HG02973 (cell line): ENCODE data around the gene HYAL3.

Source experiments
- ATAC-seq: cut with Tn5 transposase; IDR thresholded peaks from one replicate; pipeline ENCODE4 v1.9.1; 2021; ENCODE audit warnings: moderate library complexity; ENCODE audit not compliant: unreplicated experiment

HYAL3 gene

GRCh38 chr3:50331364-50331907, 32.2 kb upstream of the HYAL3 start:
- ATAC-seq, result no peak

- no peak for ATAC-seq
Measured at GRCh38 chr3:50330330-50330729, 31.1 kb upstream of the HYAL3 start.

- ATAC-seq, result peak; percentile 75
Measured at GRCh38 chr3:50327943-50328691, 28.9 kb upstream of the HYAL3 start, which contains the start of gene TUSC2. Gene TUSC2, minus strand, starts transcription at chr3:50328223. Its CDS starts 124 bp downstream, at chr3:50328099.

GRCh38 chr3:50327129-50327528, 27.9 kb upstream of the HYAL3 start:
- ATAC-seq, result no peak

- no peak for ATAC-seq
Measured at GRCh38 chr3:50326182-50326541, 27.0 kb upstream of the HYAL3 start.

- no peak for ATAC-seq
Measured at GRCh38 chr3:50325497-50326181, 26.4 kb upstream of the HYAL3 start.

- no peak for ATAC-seq
Measured at GRCh38 chr3:50325113-50325480, 25.9 kb upstream of the HYAL3 start.

- ATAC-seq, result no peak
Measured at GRCh38 chr3:50324351-50325112, 25.3 kb upstream of the HYAL3 start.

GRCh38 chr3:50323614-50324199, 24.5 kb upstream of the HYAL3 start:
- ATAC-seq, result no peak

GRCh38 chr3:50323092-50323600, 23.9 kb upstream of the HYAL3 start:
- no peak for ATAC-seq

- ATAC-seq, result no peak
Measured at GRCh38 chr3:50322386-50323091, 23.3 kb upstream of the HYAL3 start, which contains the start of gene HYAL2. Gene HYAL2, minus strand, starts transcription at chr3:50322745. Its CDS starts 2,256 bp downstream, at chr3:50320489.

- no peak for ATAC-seq
Measured at GRCh38 chr3:50322115-50322385, 22.8 kb upstream of the HYAL3 start.

GRCh38 chr3:50321336-50322114, 22.3 kb upstream of the HYAL3 start:
- peak; percentile 72 for ATAC-seq

GRCh38 chr3:50320853-50321335, 21.7 kb upstream of the HYAL3 start:
- peak; percentile 36 for ATAC-seq

- no peak for ATAC-seq
Measured at GRCh38 chr3:50319894-50320625, 20.9 kb upstream of the HYAL3 start.

GRCh38 chr3:50319181-50319893, 20.1 kb upstream of the HYAL3 start:
- no peak for ATAC-seq

GRCh38 chr3:50318615-50319014, 19.4 kb upstream of the HYAL3 start:
- ATAC-seq, result no peak

GRCh38 chr3:50318163-50318562, 19.0 kb upstream of the HYAL3 start:
- ATAC-seq, result no peak
